Mammary epithelial cell (primary cell): Measurements from ENCODE around the gene CAPN9.

Source experiments
- EZH2 ChIP-seq: IDR thresholded peaks from 2 replicates; pipeline ENCODE4 v1.6.1; 2012; ENCODE audit warnings: low read length, inconsistent platforms, borderline replicate concordance
- TF ChIP-seq, protein P1 (sequence below), 2 donors: IDR thresholded peaks in 1 of 2; conservative IDR thresholded peaks in 1 of 2; 2 replicates each; pipeline ENCODE4 v1.5.1; 2011 to 2012; ENCODE audit warnings: inconsistent platforms in 2 of 2, low read length in 2 of 2, mild to moderate bottlenecking in 2 of 2, control low read depth in 1 of 2, low read depth in 1 of 2; ENCODE audit not compliant: insufficient read depth in 1 of 2; ENCODE audit errors: extremely low read depth in 1 of 2

DNA sequence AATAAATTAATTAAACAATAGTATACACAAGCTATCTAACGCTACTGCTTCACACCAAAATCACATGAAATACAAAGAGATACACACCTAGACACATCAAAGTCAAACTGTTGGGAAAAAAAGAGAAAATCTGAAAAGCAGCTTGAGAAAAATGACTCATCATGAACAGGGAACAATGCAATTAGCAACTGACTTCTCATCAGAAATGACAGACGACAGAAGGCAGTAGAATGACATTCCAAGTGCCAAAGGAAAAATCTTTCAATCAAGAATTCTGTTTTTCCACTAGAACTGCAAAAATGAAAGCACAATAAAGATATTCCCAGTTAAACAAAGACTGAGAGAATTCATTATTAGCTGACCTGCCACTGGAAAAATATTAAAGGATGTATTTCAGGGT, 57.2 kb downstream of the CAPN9 start:
- TF ChIP-seq, protein P1, sequence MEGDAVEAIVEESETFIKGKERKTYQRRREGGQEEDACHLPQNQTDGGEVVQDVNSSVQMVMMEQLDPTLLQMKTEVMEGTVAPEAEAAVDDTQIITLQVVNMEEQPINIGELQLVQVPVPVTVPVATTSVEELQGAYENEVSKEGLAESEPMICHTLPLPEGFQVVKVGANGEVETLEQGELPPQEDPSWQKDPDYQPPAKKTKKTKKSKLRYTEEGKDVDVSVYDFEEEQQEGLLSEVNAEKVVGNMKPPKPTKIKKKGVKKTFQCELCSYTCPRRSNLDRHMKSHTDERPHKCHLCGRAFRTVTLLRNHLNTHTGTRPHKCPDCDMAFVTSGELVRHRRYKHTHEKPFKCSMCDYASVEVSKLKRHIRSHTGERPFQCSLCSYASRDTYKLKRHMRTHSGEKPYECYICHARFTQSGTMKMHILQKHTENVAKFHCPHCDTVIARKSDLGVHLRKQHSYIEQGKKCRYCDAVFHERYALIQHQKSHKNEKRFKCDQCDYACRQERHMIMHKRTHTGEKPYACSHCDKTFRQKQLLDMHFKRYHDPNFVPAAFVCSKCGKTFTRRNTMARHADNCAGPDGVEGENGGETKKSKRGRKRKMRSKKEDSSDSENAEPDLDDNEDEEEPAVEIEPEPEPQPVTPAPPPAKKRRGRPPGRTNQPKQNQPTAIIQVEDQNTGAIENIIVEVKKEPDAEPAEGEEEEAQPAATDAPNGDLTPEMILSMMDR (conservative IDR thresholded peaks at IDR 0.05 in 1 of 2, IDR thresholded peaks at IDR 0.05 in 1 of 2; ENCODE audit: extremely low read depth in 1 of 2, insufficient read depth in 1 of 2, low read depth in 1 of 2, low read length in 2 of 2): no peak
- TF ChIP-seq EZH2: no peak
